HG03175 (cell line): Measurements from ENCODE around the gene SPTLC3.
"Not testable (repeated sequence)": the region's sequence is repeated elsewhere in the genome, so short reads cannot be mapped to it uniquely, and the experiment has no call there.

Experiments used
- ATAC-seq: cut with Tn5 transposase; IDR thresholded peaks from one replicate; pipeline ENCODE4 v1.9.1; 2021; ENCODE audit warnings: mild to moderate bottlenecking, moderate library complexity; ENCODE audit not compliant: unreplicated experiment

SPTLC3 gene

GRCh38 chr20:13008761-13009681 is at the start of gene SPTLC3:
Gene SPTLC3 (plus strand): TSS chr20:13008972. CDS start chr20:13009268, 296 bp downstream.
- peak; percentile 38 for ATAC-seq

- no peak for ATAC-seq
These were observed 47.0 kb upstream of the SPTLC3 start for GRCh38 chr20:12961725-12962124.

- ATAC-seq, result no peak
These were observed 45.9 kb upstream of the SPTLC3 start for GRCh38 chr20:12962895-12963294.

GRCh38 chr20:12963416-12963815 is 45.4 kb upstream of the SPTLC3 start:
- ATAC-seq, result no peak

GRCh38 chr20:12965212-12965869 is 43.4 kb upstream of the SPTLC3 start:
- ATAC-seq, result no peak

- ATAC-seq, result no peak
These were observed 42.9 kb upstream of the SPTLC3 start for GRCh38 chr20:12965870-12966251.

GRCh38 chr20:12966468-12967085 is 42.2 kb upstream of the SPTLC3 start:
- no peak for ATAC-seq

GRCh38 chr20:12967932-12968331 is 40.8 kb upstream of the SPTLC3 start:
- ATAC-seq, result no peak

- ATAC-seq, result no peak
These were observed 40.3 kb upstream of the SPTLC3 start for GRCh38 chr20:12968472-12968871.

GRCh38 chr20:12969071-12969669 is 39.6 kb upstream of the SPTLC3 start:
- ATAC-seq, result no peak

GRCh38 chr20:12970372-12970821 is 38.4 kb upstream of the SPTLC3 start:
- ATAC-seq, result no peak

- ATAC-seq, result no peak
These were observed 32.8 kb upstream of the SPTLC3 start for GRCh38 chr20:12975833-12976608.

GRCh38 chr20:12976720-12977309 is 32.0 kb upstream of the SPTLC3 start:
- no peak for ATAC-seq

- no peak for ATAC-seq
These were observed 31.2 kb upstream of the SPTLC3 start for GRCh38 chr20:12977328-12978125.

- no peak for ATAC-seq
These were observed 30.7 kb upstream of the SPTLC3 start for GRCh38 chr20:12978126-12978394.

- no peak for ATAC-seq
These were observed 29.9 kb upstream of the SPTLC3 start for GRCh38 chr20:12978613-12979495.

- ATAC-seq, result not testable (repeated sequence)
These were observed 29.1 kb upstream of the SPTLC3 start for GRCh38 chr20:12979713-12980112.

GRCh38 chr20:12982098-12982497 is 26.7 kb upstream of the SPTLC3 start:
- ATAC-seq, result no peak
